LNCAP (cell line): ENCODE results near the gene AMMECR1.
A peak's percentile ranks its signal among the peaks of the same experiment; 100 is the strongest.

ENCODE experiments used
- CTCF ChIP-seq: fragments of 450-650 bp; IDR thresholded peaks from 2 replicates; pipeline ENCODE4 v1.5.1; 2017; ENCODE audit warnings: mild to moderate bottlenecking

AMMECR1 gene

GRCh38 chrX:110157444-110157843 is 160.4 kb downstream of the AMMECR1 start:
- no peak for TF ChIP-seq CTCF

- peak; percentile 50 for TF ChIP-seq CTCF
These were observed 161.6 kb downstream of the AMMECR1 start for GRCh38 chrX:110156167-110156754.

GRCh38 chrX:110155759-110156158 is 162.1 kb downstream of the AMMECR1 start:
- no peak for TF ChIP-seq CTCF

GRCh38 chrX:110153896-110154295 is 164.0 kb downstream of the AMMECR1 start:
- no peak for TF ChIP-seq CTCF

- TF ChIP-seq CTCF: no peak
These were observed 164.6 kb downstream of the AMMECR1 start for GRCh38 chrX:110153244-110153643.

GRCh38 chrX:110146521-110146920 is 171.4 kb downstream of the AMMECR1 start:
- TF ChIP-seq CTCF: peak; percentile 43

- TF ChIP-seq CTCF: peak; percentile 53
These were observed 172.0 kb downstream of the AMMECR1 start for GRCh38 chrX:110145854-110146253.

GRCh38 chrX:110145311-110145710 is 172.6 kb downstream of the AMMECR1 start:
- TF ChIP-seq CTCF: no peak
